GM18870 (cell line): ENCODE data around the gene COG8.
"Not testable (repeated sequence)": the region's sequence is repeated elsewhere in the genome, so short reads cannot be mapped to it uniquely, and the experiment has no call there.

Source experiments
- ATAC-seq: cut with Tn5 transposase; IDR thresholded peaks from one replicate; pipeline ENCODE4 v1.9.1; 2021; ENCODE audit warnings: moderate library complexity; ENCODE audit not compliant: unreplicated experiment

COG8 gene

DNA sequence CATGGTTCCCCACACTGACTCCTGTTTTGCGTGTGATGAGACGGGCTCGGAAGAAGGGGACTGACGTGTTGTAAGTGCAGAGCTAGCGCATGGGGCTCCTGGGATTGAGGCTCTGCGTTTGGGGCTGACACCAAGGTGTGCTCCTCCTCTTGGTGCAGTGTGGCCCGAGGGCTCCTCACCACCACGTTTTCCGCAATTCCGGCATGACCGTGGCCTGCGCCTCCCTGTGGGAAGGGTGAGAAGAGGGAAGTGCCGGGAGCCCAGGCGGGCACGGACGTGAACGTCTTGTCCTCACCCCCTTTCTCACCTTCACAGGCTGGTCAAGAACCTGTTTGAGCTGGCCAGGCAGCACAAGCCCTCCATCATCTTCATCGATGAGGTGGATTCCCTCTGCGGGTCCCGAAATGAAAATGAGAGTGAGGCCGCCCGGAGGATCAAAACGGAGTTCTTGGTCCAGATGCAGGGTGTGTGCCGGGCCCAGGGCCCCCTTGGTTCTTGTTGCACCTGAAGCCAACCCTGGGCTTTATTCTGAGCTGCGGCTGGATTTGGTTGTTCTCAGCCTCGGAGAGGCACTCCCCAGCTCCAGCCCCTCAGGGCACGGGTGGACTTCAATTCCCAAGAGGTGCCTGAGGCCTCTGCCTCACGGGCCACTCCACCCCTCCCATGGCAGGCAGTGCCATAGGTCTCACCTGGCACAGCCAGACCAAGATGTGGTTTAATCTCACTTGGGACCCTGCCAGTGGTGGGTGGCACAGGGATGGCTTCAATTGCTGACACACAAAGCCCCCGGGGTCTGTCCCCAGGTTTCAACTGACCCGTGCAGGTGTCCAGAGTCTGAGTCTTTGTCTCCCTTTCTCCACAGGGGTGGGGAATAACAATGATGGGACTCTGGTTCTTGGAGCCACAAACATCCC is 19.3 kb downstream of the COG8 start:
- ATAC-seq, result no peak

- no peak for ATAC-seq
Measured at GRCh38 chr16:69319381-69319780, 20.0 kb downstream of the COG8 start.

DNA sequence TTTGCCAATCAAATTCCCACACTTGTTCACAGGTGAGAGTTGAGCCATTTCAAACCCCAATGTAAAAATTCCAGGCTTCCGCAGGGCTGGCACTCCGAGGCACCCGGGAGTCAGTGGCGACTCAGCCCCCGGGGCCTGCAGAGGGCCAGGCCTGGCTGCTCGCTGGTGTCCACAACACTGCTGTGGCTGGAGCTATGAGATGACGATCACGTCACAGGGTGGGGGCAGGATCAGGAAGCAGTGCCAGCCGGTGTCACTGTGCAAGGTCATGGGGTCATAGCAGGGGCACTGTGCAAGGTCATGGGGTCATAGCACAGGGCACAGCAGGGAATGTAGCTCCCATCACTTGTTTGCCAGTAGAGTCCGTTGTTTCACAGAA is 20.5 kb downstream of the COG8 start:
- no peak for ATAC-seq

DNA sequence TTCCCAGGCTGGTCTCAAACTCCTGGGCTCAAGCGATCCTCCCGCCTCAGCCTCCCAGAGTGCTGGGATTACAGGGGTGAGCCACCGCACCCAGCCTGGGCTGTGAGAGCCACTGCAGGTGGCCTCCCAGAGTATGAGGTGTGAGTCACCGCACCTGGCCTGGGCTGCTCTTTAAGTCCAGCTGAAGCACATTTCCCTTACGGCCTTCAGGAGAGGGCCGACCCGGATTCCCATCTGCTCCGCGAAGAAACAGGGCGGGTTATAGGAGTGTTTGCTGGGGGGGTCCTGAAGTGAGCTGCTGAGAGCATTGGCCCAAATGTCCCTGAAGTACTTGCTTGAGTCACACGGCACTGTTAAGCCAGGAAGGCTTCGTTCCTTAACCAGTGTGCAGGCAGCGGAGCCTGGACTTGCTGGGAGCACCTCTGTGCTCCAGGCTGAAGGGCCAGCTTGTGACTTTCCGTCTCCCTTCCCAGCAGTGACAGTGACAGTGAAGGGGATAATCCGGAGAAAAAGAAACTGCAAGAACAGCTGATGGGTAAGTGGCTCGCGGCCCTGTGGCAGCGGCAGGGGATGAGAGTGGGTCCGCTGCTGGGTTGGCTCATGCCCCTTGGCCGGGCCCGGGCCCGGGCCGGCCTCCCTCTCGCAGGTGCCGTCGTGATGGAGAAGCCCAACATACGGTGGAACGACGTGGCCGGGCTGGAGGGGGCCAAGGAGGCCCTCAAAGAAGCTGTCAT is 21.0 kb downstream of the COG8 start:
- no peak for ATAC-seq

DNA sequence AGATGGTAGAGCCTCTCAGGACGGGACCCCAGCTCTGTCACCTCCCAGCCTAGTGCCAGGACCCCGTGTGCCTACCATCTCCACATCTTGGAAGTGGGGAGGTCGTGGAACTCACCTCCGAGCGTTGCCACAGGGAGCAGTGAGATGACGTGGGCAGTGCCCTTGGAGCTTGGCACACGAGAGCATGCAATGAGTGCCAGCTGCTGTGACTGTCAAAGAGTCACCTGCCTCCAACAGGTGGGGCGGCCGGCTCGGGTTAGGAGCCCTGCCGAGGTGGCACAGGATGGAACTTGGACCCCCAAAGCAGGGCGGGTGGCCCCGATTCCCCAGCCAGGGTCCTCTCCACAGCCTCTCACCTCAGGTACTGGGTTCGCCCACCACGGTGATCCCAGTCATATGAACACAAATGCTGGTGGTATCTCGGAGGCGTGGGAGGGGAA is 22.7 kb downstream of the COG8 start:
- no peak for ATAC-seq

GRCh38 chr16:69315486-69316311 is 23.7 kb downstream of the COG8 start:
- ATAC-seq, result no peak

- no peak for ATAC-seq
Measured at GRCh38 chr16:69314534-69314933, 24.8 kb downstream of the COG8 start.

DNA sequence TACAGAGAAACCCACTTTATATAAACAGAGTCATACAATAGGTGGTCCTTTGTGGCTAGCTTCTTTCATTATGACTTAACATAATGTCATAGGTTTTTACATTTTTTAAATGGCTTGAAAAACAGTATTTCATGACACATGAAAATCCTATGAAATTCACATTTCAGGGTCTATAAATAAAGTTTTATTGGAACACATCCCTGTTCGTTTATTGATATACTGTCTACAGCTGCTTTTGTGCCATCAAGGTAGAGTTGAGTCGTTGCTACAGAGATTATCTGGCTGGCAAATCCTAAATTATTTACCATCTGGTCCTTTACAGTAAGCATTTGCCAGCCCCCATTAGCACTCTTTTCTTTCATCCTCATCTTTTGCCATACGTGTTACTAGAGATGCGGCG is 25.9 kb downstream of the COG8 start:
- ATAC-seq, result no peak

- peak; percentile 32 for ATAC-seq
Measured at GRCh38 chr16:69311533-69312387, 27.6 kb downstream of the COG8 start.

DNA sequence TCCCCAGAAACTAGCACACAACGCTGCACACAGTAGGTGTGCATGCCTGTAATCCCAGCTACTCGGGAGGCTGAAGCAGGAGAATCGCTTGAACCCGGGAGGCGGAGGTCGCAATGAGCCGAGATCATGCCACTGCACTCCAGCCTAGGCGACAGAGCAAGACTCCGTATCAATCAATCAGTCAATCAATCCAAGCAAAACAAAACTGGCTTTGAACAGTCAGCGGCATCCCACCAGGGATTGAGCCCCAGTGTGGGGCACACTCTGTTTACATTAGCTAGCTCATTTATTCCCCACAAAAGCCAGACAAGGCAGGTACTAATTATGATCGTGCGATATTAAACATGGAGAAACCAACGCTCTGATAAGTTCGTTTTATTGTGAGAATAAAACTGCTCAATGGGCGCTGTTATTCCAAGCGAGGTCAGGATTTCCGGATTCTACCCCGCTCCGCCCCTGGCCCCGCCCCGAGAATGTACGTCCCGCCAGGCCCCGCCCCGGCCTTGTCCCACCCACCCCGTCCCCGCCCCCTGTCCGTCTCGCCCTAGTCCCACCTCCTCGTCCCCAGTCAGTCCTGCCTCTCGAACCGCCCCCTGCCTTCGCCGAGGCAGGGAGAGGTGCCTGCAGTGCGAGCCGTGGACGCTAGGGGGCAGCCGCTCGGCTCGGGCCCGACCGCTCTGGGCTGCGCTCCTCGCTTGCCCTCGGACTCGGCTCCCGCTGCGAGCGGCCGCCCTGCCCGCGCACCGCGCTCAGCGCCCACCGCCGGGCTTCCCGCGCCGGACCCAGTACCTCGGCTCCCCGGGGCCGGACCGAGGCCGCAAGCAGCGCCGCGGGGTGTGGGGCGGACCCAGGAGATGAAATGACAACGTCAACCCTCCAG is 28.5 kb downstream of the COG8 start, which contains the start of gene VPS4A:
Gene VPS4A, plus strand, starts transcription at position 698 of the 880 bp plus-strand sequence. Its CDS starts 162 bp downstream, at position 860.
- ATAC-seq, result peak; percentile 67

DNA sequence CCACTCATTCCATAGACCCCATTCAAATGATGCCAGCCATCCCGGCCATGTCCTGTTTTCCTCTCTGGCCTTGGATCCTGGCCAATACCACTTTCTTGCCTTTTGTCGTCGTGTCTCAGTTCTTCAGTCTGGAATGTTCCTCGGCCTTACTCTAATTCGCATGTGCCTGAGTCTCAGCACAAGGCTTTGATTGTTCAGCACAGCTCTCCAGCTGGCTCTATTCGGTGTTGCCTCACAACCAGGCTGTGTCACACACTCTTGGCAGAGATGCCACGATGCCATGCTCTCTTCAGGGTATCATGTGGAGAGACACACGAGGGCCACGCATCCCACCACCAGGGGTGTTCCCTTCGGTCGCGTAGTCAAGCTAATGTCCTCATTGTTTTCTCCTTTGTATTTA is 30.0 kb downstream of the COG8 start:
- ATAC-seq, result no peak

DNA sequence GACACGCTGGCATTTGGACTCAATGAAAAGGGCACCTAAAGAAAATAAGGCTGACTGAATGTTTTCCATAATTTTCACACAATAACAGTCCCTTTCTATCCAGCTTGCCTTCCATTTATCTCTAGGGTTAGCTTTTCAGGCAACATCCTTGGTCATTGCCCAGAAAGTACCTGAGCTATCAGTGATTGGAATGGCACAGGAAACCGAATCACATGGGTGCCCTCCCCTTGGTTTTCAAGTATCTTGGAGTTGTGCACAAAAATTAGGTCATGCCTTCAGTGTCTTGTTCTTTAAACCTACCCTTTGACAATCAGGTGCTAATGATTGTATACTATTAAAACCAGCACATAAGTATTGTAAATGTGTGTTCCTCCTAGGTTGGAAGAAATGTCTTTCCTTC is 31.5 kb downstream of the COG8 start:
- ATAC-seq, result no peak

DNA sequence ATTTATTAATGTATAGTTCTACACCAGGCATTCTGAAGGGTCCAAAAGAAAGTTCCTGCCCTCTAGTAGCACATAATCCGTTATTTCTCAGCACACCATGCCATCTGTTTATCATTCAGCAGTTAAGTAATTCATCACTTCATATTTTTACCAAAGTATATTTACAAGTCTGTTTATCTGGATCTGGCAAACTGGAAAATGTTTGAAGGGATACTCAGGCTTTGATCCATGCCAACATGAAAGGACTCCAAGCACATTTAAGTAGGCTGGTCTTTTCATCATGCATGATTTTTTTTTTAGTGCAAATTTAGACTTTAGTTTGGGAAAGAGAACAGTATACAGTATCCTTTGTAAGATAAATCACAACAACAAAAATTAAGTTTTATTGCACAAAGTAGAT is 32.3 kb downstream of the COG8 start:
- no peak for ATAC-seq

DNA sequence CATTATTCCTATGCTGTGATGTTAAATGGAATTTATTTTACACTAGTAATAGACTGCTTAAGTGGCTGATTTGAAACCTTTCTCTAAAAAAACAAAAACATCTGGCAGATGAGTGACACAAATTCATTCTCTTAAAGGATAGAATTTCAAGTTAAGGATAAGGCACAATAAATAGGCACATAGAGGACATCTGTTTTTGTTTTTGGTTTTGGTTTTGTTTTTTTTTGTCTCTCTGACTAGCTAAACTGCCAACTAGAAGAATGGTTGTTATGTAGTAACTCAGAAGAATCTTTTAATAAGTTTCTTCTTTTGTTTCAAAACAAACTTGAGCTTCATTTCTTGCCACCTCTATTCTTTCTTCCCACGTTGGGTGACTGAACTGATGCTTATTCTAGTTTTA is 33.3 kb downstream of the COG8 start:
- no peak for ATAC-seq

DNA sequence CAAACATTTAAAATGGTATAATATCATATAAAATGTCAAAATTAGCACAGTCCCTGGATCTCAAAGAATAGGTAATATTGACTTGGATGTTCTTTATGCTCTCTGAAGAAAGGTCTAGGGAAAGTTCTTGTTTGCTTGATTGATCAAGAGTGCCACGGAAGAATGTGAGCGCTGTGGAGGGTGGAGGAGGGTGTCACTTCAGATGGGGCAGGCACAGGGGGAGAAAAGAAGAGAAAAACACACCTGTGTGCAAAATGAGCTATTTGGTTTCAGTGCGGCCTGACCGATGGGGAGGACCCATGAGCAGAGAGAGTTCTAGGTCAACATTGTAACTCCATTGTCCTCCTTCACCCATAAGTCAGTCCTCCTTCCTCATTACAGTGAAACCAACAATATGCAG is 37.1 kb downstream of the COG8 start:
- no peak for ATAC-seq

DNA sequence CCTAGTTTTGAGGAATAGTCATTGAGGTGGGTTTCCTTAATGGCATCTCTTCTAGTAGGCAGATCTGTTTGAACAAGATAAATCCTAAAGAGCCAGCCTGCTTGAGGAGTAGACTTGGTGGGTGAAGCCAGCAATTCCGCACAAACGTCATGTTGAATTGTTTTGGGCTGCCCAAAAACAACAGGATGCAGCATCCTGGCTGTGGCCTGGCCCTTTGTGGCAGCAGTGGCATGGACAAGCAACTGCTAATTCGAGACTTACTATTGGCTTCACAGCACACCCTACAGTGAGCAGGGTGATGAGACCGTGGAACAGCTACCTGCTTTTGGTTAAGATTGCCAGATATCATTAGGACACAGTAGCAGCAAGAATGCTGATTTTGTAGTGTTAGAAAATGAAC is 37.5 kb downstream of the COG8 start:
- ATAC-seq, result no peak

GRCh38 chr16:69301187-69301586 is 38.2 kb downstream of the COG8 start:
- no peak for ATAC-seq

DNA sequence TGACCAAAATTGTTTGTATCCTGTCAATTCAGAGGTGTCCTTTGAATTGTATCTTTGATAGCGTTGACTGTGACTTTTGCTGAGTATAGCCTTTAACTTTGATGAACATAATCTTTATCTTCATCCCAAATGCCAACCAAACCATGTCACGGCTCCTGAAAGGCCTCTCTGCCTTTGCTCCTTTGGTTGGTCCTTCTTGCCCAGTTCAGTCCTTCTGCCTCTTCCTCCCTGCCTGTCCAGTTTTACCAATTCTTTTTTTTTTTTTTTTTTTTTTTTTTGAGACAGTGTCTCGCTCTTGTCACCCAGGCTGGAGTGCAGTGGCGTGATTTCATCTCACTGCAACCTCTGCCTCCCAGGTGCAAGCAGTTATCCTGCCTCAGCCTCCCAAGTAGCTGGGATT is 41.1 kb downstream of the COG8 start:
- ATAC-seq, result no peak

- not testable (repeated sequence) for ATAC-seq
Measured at GRCh38 chr16:69296771-69297170, 42.6 kb downstream of the COG8 start.
